Activated naive CD8-positive, alpha-beta T cell treated with anti-CD3 and anti-CD28 coated beads, Interleukin-2, amount 10 ng/mL, durations not matched to agents 7 days and 5 days (primary cell): Measurements from ENCODE around the gene AGO4. TPM values are rescaled to one million over a fixed set of nuclear protein-coding genes. Genes with fewer than 3 reads are reported as not detected.

Source experiments
- ATAC-seq: fragments of 150-1000 bp; cut with Tn5 transposase; one replicate; pipeline ENCODE4 v1.10.0; 2021; ENCODE audit warnings: low read depth, moderate library complexity
- POLR2A ChIA-PET: fragments of 350-600 bp; sonication (Branson Sonifier 250); formaldehyde crosslinking; loops from one replicate; lab custom pipeline; 2021; ENCODE audit warnings: antibody characterized with exemption; lab: Charles Lee
- DNase-seq: peaks from one replicate; pipeline ENCODE4 v3.0.0; 2021
- H3K27ac Mint-ChIP-seq: one replicate; pipeline ENCODE4 v1.8.0; 2022; ENCODE audit warnings: mild to moderate bottlenecking, mixed read lengths
- H3K27me3 Mint-ChIP-seq: one replicate; pipeline ENCODE4 v1.8.0; 2022; ENCODE audit warnings: mild to moderate bottlenecking, moderate library complexity, mixed read lengths
- H3K36me3 Mint-ChIP-seq: one replicate; pipeline ENCODE4 v1.8.0; 2021; ENCODE audit warnings: mild to moderate bottlenecking, mixed read lengths
- H3K4me1 Mint-ChIP-seq: one replicate; pipeline ENCODE4 v1.8.0; 2021; ENCODE audit warnings: mixed read lengths
- H3K4me3 Mint-ChIP-seq: one replicate; pipeline ENCODE4 v1.8.0; 2022; ENCODE audit warnings: mild to moderate bottlenecking, moderate library complexity, mixed read lengths
- H3K9me3 Mint-ChIP-seq: one replicate; pipeline ENCODE4 v1.8.0; 2021; ENCODE audit warnings: mixed read lengths
- total RNA-seq, 2 experiments: library from RNA; stranded (reverse); gene quantifications; one replicate each; pipeline ENCODE4 v1.2.3, GENCODE V29; 2021

The AGO4 gene
- total RNA-seq, 2 experiments from 2014 or later, result 18.6 to 23.9 TPM

DNA sequence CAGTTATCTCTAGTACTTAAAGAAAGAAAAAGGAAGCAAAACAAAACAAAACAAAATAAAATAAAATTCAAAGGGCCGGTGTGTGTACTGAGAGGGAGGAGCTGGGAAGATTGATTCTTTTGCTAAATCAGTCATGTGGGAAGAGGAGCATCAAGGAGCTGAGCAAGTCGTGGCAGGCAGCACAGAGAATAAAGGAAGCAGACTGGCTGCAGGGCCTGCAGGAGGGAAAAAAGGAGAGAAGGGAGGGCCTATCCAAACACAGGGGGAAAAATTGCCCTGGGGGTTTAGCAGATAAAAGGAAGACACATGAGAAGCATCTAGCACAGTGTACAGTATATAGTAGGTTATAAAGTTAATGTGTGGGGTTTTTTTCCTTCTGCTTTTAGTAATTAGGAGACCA is 27.6 kb downstream of the AGO4 start:
- no peak for ATAC-seq
- Mint-ChIP-seq H3K27me3 (no peaks in the 10 kb centered on the region), H3K9me3 (no peaks in the 10 kb centered on the region), H3K36me3 (peaks cover 22% of the 10 kb centered on the region), H3K27ac (no peak overlapping the region), H3K4me1 (no peaks in the 10 kb centered on the region), H3K4me3 (no peak overlapping the region)
- DNase-seq, result no peak
- POLR2A ChIA-PET, result no interaction called here

DNA sequence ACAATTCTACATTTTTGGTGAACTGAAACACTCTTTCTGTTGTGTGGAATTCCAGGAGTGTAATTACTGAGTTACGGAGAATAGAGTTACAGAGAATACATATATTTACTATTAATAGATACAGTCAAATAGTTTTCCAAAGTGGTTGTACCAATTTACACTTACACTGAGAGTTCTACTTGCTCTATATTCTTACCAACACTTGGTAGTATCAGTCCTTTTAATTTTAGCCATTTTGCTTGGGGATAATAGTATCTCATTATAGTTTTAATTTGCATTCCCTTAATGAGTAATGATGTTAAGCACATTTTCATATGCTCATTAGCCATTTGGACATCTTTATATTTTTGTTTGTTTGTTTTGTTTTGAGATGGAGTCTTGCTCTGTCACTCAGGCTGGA is 28.9 kb downstream of the AGO4 start:
- no peak for DNase-seq
- POLR2A ChIA-PET, result no interaction called here
- Mint-ChIP-seq H3K4me3 (no peak overlapping the region), H3K9me3 (no peaks in the 10 kb centered on the region), H3K27ac (no peak overlapping the region), H3K36me3 (peaks cover 21% of the 10 kb centered on the region), H3K27me3 (no peaks in the 10 kb centered on the region), H3K4me1 (no peaks in the 10 kb centered on the region)
- no peak for ATAC-seq

DNA sequence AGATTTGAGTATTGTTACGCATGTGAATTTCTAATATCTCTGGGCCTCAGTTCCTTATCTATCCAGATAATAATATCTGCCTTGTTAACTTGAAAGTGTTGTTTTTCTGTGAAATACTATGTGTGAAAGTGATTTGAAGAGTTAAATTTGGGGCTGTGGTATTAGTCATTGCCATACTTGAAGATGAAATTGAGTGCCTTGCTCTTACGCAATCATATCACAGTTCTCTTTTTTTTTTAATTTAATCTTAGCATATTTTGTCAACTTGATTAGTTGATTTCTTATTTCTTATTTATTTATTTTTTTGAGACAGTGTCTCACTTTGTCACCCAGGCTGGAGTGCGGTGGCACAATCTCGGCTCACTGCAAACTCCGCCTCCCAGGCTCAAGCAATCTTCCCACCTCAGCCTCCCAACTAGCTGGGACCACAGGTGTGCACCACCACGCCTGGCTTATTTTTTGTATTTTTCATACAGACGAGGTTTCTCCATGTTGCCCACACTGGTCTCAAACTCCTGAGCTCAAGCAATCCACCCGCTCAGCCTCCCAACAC is 31.0 kb downstream of the AGO4 start:
- H3K27ac Mint-ChIP-seq, result no peak overlapping the region
- no peaks in the 10 kb centered on the region for H3K27me3 Mint-ChIP-seq
- H3K9me3 Mint-ChIP-seq, result no peaks in the 10 kb centered on the region
- no peak for ATAC-seq
- H3K4me3 Mint-ChIP-seq, result no peak overlapping the region
- H3K4me1 Mint-ChIP-seq, result no peaks in the 10 kb centered on the region
- peaks cover 23% of the 10 kb centered on the region for H3K36me3 Mint-ChIP-seq
- DNase-seq, result no peak
- POLR2A ChIA-PET, result no interaction called here

DNA sequence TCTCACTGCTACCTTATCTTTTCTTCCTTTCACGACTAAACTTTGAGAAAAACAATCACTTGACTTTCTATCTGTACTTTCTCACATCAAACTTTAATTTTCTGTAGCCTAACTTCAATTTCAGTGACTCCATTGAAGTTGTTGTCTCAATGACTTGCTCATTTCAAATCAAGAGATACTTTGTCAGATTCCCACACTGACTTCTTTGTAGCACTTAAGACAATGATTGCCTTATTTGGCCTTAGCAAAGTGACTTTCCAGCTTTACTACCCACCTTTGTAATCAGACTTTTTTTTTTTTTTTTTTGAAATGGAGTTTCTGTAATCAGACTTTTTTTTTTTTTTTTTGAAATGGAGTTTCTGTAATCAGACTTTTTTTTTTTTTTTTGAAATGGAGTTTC is 37.0 kb downstream of the AGO4 start:
- no peaks in the 10 kb centered on the region for H3K4me1 Mint-ChIP-seq
- H3K36me3 Mint-ChIP-seq, result peaks cover 8% of the 10 kb centered on the region
- H3K27ac Mint-ChIP-seq, result no peak overlapping the region
- no peaks in the 10 kb centered on the region for H3K9me3 Mint-ChIP-seq
- DNase-seq, result no peak
- H3K27me3 Mint-ChIP-seq, result no peaks in the 10 kb centered on the region
- no peak for ATAC-seq
- H3K4me3 Mint-ChIP-seq, result no peak overlapping the region
- POLR2A ChIA-PET, result no interaction called here

DNA sequence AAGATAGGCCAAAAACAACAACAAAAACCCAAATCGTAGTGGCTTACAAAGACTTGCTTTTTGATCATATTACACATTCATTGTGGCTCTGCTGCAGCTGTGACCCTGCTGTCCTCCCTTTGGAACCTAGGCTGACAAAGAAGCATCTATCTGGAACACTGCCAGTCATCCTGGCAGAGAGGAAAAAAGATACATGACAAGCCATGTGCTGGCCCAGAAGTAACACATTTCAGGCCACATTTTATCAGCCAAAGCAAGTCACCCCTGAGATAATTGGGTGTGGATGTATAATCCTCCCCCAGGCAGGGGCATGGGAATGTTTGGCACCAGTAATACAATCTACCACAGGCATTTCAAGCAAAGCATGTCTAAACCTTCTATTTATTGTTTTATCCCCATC is 38.0 kb downstream of the AGO4 start:
- no peak overlapping the region for H3K4me3 Mint-ChIP-seq
- peaks cover 16% of the 10 kb centered on the region for H3K36me3 Mint-ChIP-seq
- H3K27ac Mint-ChIP-seq, result no peak overlapping the region
- no peaks in the 10 kb centered on the region for H3K9me3 Mint-ChIP-seq
- no peak for DNase-seq
- POLR2A ChIA-PET, result no interaction called here
- H3K27me3 Mint-ChIP-seq, result no peaks in the 10 kb centered on the region
- H3K4me1 Mint-ChIP-seq, result no peaks in the 10 kb centered on the region
- ATAC-seq, result no peak

DNA sequence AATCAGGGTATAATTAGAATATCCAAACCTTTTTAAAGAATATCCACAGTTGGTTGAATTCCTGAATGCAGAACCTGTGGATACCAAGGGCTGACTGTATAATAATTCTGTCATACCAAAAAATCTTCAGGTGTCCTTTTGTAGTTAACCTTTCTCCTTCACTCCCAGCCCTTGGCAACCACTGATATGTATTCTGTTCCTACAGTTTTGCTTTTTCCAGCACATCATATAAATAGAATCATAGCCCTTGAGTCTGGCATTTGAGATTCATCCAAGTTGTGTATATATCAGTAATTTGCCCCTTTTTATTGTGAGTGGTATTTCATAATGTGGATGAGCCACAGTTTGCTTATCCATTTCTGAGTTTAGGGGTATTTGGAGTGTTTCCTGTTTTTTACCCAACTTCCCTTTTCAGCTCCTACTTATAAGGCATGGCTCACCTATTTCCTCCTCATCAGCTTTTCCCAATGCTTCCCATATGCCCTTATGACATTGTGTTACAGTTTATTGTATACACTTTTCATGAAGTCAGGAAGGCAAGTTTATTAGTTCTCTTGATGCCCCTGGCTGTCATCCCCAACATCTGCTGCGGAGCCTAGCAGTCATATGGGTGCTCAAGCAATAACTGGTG is 40.2 kb downstream of the AGO4 start:
- no peaks in the 10 kb centered on the region for H3K9me3 Mint-ChIP-seq
- H3K4me1 Mint-ChIP-seq, result no peaks in the 10 kb centered on the region
- H3K36me3 Mint-ChIP-seq, result peaks cover 15% of the 10 kb centered on the region
- H3K27me3 Mint-ChIP-seq, result no peaks in the 10 kb centered on the region
- no peak for ATAC-seq
- no peak overlapping the region for H3K4me3 Mint-ChIP-seq
- H3K27ac Mint-ChIP-seq, result no peak overlapping the region
- DNase-seq, result no peak
- POLR2A ChIA-PET, result no interaction called here

DNA sequence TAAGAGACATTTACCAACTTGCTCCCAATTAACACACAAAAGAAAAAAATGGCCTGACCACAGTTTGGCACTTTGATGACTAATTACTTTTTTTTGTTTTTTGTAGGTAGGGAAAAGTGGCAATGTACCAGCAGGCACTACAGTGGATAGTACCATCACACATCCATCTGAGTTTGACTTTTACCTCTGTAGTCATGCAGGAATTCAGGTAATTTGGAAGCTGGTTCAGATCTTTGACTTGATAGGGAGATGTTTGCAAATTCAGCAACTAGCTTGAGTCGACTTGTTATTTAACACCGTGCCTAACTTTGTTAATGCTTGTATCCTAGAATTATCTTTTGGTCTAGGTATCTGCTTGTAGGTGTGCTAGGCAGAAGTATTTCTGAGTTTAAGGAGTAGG is 42.2 kb downstream of the AGO4 start:
- Mint-ChIP-seq H3K4me1 (no peaks in the 10 kb centered on the region), H3K27ac (no peak overlapping the region), H3K4me3 (no peak overlapping the region), H3K9me3 (no peaks in the 10 kb centered on the region), H3K36me3 (peaks cover 9% of the 10 kb centered on the region), H3K27me3 (no peaks in the 10 kb centered on the region)
- ATAC-seq (no peak), DNase-seq (no peak)
- POLR2A ChIA-PET, result no interaction called here

DNA sequence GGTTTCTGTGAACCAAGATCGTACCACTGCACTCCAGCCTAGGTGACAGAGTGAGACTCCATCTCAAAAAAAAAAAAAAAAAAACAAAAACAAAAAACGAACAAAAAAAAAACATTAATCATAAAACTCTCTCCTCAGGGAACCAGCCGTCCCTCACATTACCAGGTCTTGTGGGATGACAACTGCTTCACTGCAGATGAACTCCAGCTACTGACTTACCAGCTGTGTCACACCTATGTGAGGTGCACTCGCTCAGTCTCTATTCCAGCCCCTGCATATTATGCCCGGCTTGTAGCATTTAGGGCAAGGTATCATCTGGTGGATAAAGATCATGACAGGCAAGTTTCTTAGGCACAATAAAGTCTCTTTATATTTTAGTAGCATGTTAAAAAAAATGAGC is 42.9 kb downstream of the AGO4 start:
- ATAC-seq (no peak), DNase-seq (no peak)
- peaks cover 9% of the 10 kb centered on the region for H3K36me3 Mint-ChIP-seq
- no peak overlapping the region for H3K4me3 Mint-ChIP-seq
- H3K4me1 Mint-ChIP-seq, result no peaks in the 10 kb centered on the region
- H3K9me3 Mint-ChIP-seq, result no peaks in the 10 kb centered on the region
- POLR2A ChIA-PET, result no interaction called here
- H3K27me3 Mint-ChIP-seq, result no peaks in the 10 kb centered on the region
- H3K27ac Mint-ChIP-seq, result no peak overlapping the region

DNA sequence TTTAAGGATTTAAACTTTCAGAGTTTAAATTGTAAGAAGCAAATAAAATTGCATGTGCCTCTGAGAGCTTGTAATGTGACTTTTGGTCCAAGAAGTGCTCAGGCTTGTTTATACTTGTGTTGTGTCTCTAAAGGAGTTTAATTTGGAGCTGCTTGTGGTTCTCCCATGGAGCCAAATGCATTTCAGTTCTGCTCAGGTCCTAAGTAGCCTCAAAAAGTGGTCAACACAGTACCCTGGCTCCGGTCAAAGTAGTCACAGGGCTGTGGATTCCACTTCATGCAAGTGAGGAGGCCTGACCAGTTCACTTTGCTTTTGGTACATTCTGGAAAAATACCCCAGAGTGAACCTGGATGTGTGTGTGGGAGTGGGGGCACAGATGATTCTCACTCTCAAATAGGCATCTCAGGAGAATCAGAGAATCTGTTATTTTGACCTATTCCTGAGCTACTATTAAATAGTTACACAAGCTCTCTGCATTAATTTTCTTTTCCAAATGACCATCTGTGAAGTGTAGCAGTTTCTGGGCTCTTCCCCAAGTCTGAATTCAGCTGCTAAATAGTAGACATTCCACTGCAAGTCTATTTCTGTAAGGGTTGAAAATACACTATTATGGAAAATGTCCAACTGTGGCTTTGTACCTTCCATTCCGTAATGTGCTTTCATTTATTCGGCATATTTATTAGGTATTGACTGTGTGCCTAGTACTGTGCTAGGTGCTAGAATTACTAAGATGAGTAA is 43.5 kb downstream of the AGO4 start:
- Mint-ChIP-seq H3K4me3 (no peak overlapping the region), H3K36me3 (peaks cover 9% of the 10 kb centered on the region), H3K27ac (no peak overlapping the region), H3K27me3 (no peaks in the 10 kb centered on the region), H3K4me1 (no peaks in the 10 kb centered on the region), H3K9me3 (no peaks in the 10 kb centered on the region)
- no peak for DNase-seq
- no peak for ATAC-seq
- POLR2A ChIA-PET, result no interaction called here

DNA sequence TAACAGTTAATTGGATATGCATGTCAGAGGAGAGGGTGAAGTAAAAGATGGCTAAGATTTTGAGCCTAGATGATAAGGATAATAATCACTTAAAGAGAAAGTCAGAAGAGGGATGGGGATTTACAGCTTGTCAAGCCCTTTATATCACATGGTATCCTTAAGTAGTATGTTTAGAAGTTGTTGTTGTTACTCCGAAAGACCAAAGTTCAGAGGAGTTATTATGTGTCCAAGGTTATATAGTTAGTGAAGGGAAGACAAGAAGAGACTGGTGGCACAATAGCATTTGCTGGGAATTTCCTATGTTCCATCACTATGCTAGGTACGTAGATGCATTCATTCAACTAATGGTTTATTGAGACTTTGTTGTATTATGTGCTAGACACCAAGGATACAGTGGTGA is 44.4 kb downstream of the AGO4 start:
- Mint-ChIP-seq H3K4me1 (no peaks in the 10 kb centered on the region), H3K4me3 (no peak overlapping the region), H3K27ac (no peak overlapping the region), H3K27me3 (no peaks in the 10 kb centered on the region), H3K9me3 (no peaks in the 10 kb centered on the region), H3K36me3 (peaks cover 9% of the 10 kb centered on the region)
- ATAC-seq (no peak), DNase-seq (no peak)
- POLR2A ChIA-PET, result no interaction called here

DNA sequence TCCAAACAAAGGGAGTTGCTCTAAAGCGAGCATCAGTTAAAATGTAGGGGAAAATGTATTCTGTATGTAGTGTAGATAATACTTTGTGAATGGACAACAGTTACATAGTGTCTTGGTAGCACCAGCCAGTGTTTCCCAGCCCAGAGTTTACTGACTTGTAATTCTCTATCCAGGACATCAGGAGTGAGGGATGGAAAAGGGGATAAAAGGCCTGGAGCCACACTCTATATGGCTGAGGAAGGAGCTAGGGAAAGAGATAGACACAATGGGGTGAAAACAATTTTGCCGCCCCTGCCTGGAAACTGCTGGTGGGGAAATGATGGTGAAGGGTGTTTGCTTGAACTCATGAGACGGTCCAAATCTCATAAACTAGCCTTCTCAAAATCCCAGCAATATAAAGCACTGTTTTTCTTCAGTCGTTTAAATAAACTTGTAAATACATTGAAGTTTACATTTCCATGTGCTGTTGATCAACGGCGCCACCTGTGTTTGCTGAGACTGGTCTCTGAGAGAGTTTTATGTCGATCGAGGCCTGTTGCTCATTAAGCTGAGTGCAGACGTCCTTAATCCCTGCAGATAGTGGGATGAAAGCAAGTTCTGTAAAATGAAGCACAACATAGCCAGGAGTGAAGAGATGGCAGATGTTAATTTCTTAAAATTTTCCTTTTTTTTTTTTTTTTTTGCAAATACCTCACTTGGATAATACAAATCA is 47.3 kb downstream of the AGO4 start:
- H3K4me1 Mint-ChIP-seq, result no peaks in the 10 kb centered on the region
- H3K27me3 Mint-ChIP-seq, result no peaks in the 10 kb centered on the region
- POLR2A ChIA-PET, result interaction anchor here (0.7 kb wide), 1 partner anchor 11 kb away, joined by 10 read pairs; no protein-coding TSS in a partner anchor
- H3K36me3 Mint-ChIP-seq, result peaks cover 6% of the 10 kb centered on the region
- ATAC-seq (no peak), DNase-seq (no peak)
- no peak overlapping the region for H3K4me3 Mint-ChIP-seq
- H3K27ac Mint-ChIP-seq, result no peak overlapping the region
- H3K9me3 Mint-ChIP-seq, result no peaks in the 10 kb centered on the region

DNA sequence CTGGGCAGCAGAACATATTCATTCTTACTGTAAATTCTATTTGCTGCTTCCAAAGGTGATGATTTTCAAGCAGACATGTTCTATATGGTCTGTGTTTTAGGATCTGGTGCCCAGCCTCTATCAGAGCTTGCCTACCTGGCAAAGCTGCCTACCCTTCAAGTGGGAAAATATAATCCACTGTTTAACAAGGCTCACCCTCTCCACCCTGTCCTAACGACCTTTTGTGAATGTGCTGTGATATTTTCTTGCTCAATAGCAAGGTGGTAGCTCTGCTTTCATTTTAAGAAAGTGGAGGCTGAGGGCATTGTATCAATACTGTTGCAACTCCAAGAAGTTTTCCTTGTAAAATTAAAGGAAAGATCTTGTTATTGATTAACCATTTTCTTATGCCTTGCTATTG is 49.1 kb downstream of the AGO4 start:
- POLR2A ChIA-PET, result no interaction called here
- Mint-ChIP-seq H3K9me3 (no peaks in the 10 kb centered on the region), H3K27me3 (no peaks in the 10 kb centered on the region), H3K4me3 (no peak overlapping the region), H3K4me1 (no peaks in the 10 kb centered on the region), H3K27ac (no peak overlapping the region), H3K36me3 (no peaks in the 10 kb centered on the region)
- ATAC-seq, result no peak
- no peak for DNase-seq

DNA sequence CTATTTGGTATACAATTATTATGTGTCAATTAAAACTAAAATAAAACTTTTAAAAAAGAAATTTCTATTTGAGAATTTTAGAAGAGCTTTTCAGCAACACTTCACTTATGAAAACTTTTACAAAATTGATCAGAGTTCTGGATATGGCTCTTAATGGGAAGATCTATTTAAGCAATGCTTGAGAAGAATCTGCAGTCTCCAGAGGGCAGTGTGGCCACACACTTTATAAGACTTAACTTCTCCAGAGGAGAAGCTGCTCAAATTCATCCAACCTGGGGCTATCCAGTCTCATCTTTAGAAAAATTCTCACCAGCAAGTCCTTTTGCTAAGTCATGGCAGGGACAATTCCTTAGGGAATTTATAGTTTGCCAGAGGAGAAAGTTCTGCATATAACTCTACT is 50.0 kb downstream of the AGO4 start:
- no peaks in the 10 kb centered on the region for H3K27me3 Mint-ChIP-seq
- POLR2A ChIA-PET, result no interaction called here
- no peaks in the 10 kb centered on the region for H3K9me3 Mint-ChIP-seq
- DNase-seq (no peak), ATAC-seq (no peak)
- no peak overlapping the region for H3K4me3 Mint-ChIP-seq
- no peak overlapping the region for H3K27ac Mint-ChIP-seq
- H3K4me1 Mint-ChIP-seq, result no peaks in the 10 kb centered on the region
- H3K36me3 Mint-ChIP-seq, result no peaks in the 10 kb centered on the region

DNA sequence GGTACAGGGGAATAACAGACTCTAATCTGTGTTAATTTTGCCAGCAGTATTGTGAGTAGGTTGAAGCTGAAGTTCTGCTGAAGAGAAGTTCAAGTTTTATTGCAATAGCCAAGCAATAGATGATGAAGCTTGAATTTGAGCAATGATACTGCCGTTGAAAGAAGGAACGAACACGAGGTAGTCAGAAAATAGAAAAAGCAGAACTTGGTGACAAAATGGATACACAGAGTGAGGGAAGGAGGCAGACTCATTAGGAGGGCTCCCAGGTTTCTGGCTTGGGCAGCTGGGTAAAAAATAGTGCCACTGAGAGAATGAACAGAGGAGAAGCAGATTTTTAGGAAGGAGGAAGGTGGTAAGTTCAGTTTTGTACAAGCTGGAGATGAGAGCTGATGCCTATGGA is 52.9 kb downstream of the AGO4 start:
- Mint-ChIP-seq H3K4me3 (no peak overlapping the region), H3K4me1 (no peaks in the 10 kb centered on the region), H3K36me3 (no peaks in the 10 kb centered on the region), H3K27me3 (no peaks in the 10 kb centered on the region), H3K27ac (no peak overlapping the region), H3K9me3 (no peaks in the 10 kb centered on the region)
- no peak for ATAC-seq
- DNase-seq, result no peak
- POLR2A ChIA-PET, result no interaction called here
